IPS-18c (cell line): ENCODE results near the gene SEC24B.
A peak's percentile ranks its signal among the peaks of the same experiment; 100 is the strongest.

Source experiments
- H3K4me3 ChIP-seq: 2 replicates; pipeline ENCODE4 v1.7.0; 2013; ENCODE audit warnings: low read depth, mild to moderate bottlenecking, low read length, moderate library complexity; ENCODE audit not compliant: insufficient read depth
- H3K9me3 ChIP-seq: one replicate; pipeline ENCODE4 v1.6.1; 2013; ENCODE audit warnings: mild to moderate bottlenecking, low read length, moderate library complexity; ENCODE audit not compliant: control insufficient read depth, insufficient read depth

SEC24B gene

GRCh38 chr4:109433205-109434006 lies at the start of gene SEC24B:
SEC24B (plus strand) TSS chr4:109433815; CDS start chr4:109433870, 55 bp downstream.
- Histone ChIP-seq H3K4me3 (peak within 1 kb of the TSS; percentile 87), H3K9me3 (no peaks in the 10 kb centered on the region)

GRCh38 chr4:109383823-109384222 lies 49.8 kb upstream of the SEC24B start:
- Histone ChIP-seq H3K4me3 (no peak overlapping the region), H3K9me3 (no peaks in the 10 kb centered on the region)

GRCh38 chr4:109385260-109385659 lies 48.4 kb upstream of the SEC24B start:
- no peaks in the 10 kb centered on the region for H3K9me3 ChIP-seq
- no peak overlapping the region for H3K4me3 ChIP-seq

- Histone ChIP-seq H3K4me3 (no peak overlapping the region), H3K9me3 (no peaks in the 10 kb centered on the region)
Measured at GRCh38 chr4:109389369-109390114, 44.1 kb upstream of the SEC24B start.

- Histone ChIP-seq H3K9me3 (no peaks in the 10 kb centered on the region), H3K4me3 (no peak overlapping the region)
Measured at GRCh38 chr4:109390115-109390768, 43.4 kb upstream of the SEC24B start.

GRCh38 chr4:109395694-109396093 lies 37.9 kb upstream of the SEC24B start:
- Histone ChIP-seq H3K9me3 (no peaks in the 10 kb centered on the region), H3K4me3 (no peak overlapping the region)

GRCh38 chr4:109398928-109399327 lies 34.7 kb upstream of the SEC24B start:
- Histone ChIP-seq H3K9me3 (no peaks in the 10 kb centered on the region), H3K4me3 (no peak overlapping the region)

- no peak overlapping the region for H3K4me3 ChIP-seq
Measured at GRCh38 chr4:109406337-109406931, 27.2 kb upstream of the SEC24B start.

GRCh38 chr4:109407027-109407737 lies 26.4 kb upstream of the SEC24B start:
- Histone ChIP-seq H3K9me3 (no peaks in the 10 kb centered on the region), H3K4me3 (no peak overlapping the region)

More at GRCh38 chr4:109406337-109406931, 27.2 kb upstream of the SEC24B start:
- H3K9me3 ChIP-seq = no peaks in the 10 kb centered on the region

- H3K9me3 ChIP-seq = no peaks in the 10 kb centered on the region
Measured at GRCh38 chr4:109408711-109409110, 24.9 kb upstream of the SEC24B start.

GRCh38 chr4:109410226-109410625 lies 23.4 kb upstream of the SEC24B start:
- no peak overlapping the region for H3K4me3 ChIP-seq

More at GRCh38 chr4:109408711-109409110, 24.9 kb upstream of the SEC24B start:
- H3K4me3 ChIP-seq = no peak overlapping the region

GRCh38 chr4:109410776-109411175 lies 22.8 kb upstream of the SEC24B start:
- no peak overlapping the region for H3K4me3 ChIP-seq
- H3K9me3 ChIP-seq = no peaks in the 10 kb centered on the region

More at GRCh38 chr4:109410226-109410625, 23.4 kb upstream of the SEC24B start:
- no peaks in the 10 kb centered on the region for H3K9me3 ChIP-seq

- H3K9me3 ChIP-seq = no peaks in the 10 kb centered on the region
- H3K4me3 ChIP-seq = no peak overlapping the region
Measured at GRCh38 chr4:109411964-109412363, 21.7 kb upstream of the SEC24B start.

GRCh38 chr4:109412776-109413175 lies 20.8 kb upstream of the SEC24B start:
- no peak overlapping the region for H3K4me3 ChIP-seq
- no peaks in the 10 kb centered on the region for H3K9me3 ChIP-seq

- no peaks in the 10 kb centered on the region for H3K9me3 ChIP-seq
- no peak overlapping the region for H3K4me3 ChIP-seq
Measured at GRCh38 chr4:109414938-109415337, 18.7 kb upstream of the SEC24B start.

- no peaks in the 10 kb centered on the region for H3K9me3 ChIP-seq
- no peak overlapping the region for H3K4me3 ChIP-seq
Measured at GRCh38 chr4:109418588-109418987, 15.0 kb upstream of the SEC24B start.

GRCh38 chr4:109419679-109420078 lies 13.9 kb upstream of the SEC24B start:
- no peaks in the 10 kb centered on the region for H3K9me3 ChIP-seq
- H3K4me3 ChIP-seq = no peak overlapping the region
